GM21528 (cell line): Measurements from ENCODE around the gene GLS2.
A peak's percentile ranks its signal among the peaks of the same experiment; 100 is the strongest.
"Not testable (repeated sequence)": the region's sequence is repeated elsewhere in the genome, so short reads cannot be mapped to it uniquely, and the experiment has no call there.

Experiments used
- ATAC-seq: cut with Tn5 transposase; IDR thresholded peaks from one replicate; pipeline ENCODE4 v1.9.1; 2021; ENCODE audit warnings: mild to moderate bottlenecking, moderate library complexity; ENCODE audit not compliant: unreplicated experiment, low FRiP score

GLS2 gene

DNA sequence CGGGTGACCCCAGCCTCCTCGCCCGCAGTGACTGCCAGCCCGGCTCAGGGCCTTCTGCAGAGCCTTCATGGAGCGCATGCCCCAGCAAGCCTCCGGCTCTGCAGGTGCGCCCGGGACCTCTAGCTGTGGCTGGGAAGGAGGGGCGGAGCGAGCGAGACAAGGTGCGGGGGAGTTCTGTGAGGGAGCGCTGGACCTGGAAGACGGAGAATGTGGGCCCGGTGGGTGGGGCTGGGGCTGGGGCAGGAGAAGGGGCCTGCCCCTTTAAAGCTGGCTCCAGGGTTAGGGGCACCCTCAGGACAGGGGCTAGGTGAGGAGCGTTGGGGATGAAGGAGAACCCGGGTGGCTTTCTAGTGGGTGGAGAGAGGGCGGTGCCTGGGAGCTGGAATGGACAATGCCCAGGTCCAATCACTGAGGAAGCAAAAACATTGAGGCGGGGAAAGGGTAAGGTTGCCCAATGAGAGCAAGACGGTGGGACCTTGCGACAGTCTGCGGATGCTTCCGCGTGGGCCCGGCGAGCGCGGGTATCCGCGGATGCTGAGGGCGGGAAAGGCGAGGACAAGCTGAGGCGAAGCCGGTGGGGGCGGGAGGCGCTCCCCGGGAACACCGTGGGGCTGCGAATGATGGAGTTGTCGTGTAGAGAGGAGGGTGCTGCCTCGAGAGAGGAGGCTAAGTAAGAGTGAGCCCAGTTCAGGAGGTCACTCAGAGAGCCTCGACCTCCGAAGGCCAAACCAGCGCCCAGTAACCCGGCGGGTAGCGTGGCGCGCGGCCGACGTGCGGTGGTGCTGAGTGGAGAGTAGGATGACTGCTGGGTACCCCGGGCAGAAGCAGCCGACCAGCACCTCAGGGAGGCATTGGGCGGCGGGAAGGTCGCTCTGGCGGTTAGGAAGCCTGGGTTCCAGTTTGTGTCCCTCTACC is at the start of gene GLS2:
Gene GLS2 (minus strand): TSS at position 121 of the 915 bp plus-strand sequence. CDS start 43 bp downstream, at position 78.
- peak; percentile 94 for ATAC-seq

DNA sequence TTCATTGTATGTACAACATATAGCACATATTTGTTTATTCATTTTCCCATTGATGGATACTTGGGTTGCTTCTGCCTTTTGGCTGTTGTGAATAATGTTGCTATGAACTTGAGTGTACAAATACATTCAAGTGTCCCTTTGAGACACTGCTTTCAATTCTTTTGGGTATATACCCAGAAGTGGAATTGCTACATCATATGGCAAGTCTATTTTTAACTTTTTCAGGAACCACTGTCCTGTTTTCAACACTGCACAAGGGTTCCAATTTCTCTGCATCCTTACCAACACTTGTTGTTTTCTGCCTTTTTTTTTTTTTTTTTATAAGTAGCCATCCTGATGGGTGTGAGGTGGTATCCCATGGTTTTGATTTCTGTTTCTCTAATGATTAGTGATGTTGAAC is 49.6 kb upstream of the GLS2 start:
- ATAC-seq = no peak

DNA sequence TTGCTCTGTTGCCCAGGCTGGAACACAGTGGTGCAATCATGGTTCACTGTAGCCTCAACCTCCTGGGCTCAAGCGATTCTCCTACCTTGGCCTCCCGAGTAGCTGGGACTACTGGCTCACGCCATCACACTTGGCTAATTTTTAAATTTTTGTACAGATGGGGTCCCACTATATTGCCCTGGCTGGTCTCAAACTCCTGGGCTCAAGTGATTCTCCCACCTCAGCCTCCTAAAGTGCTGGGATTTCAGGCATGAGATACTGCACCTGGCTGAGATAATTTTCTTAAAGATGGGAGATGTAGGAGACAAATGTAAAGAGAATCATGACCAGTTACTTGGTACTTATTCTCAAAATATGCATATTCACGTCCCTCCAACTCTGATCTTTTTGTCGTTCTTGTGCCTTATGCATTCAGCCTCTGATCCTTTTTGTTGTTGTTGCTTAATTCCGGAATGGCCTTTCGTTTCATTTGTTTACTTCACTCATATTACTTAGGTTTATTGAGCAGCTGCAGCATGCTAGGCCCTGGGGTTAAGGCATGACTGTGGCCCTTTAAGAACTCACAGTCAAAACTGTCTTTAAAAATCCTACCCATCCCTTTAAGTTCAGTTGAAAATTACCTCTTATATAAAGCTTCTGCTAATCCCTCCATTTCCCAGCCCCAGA is 42.6 kb upstream of the GLS2 start:
- no peak for ATAC-seq

DNA sequence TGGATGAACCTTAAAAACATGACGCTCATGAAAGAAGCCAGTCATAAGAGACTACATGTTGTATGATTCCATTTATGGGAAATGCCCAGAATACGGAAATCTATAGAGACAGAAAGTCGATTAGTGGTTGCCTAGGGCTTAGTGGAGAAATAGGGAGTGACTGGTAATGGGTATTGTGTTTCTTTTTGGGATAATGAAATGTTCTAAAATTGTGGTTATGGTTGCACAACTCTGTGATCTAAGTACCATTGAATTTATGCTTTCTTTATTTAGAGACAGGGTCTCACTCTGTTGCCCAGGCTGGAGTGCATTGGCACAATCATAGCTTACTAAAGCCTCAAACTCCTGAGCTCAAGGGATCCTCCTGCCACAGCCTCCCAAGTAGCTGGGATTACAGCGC is 41.7 kb upstream of the GLS2 start:
- no peak for ATAC-seq

DNA sequence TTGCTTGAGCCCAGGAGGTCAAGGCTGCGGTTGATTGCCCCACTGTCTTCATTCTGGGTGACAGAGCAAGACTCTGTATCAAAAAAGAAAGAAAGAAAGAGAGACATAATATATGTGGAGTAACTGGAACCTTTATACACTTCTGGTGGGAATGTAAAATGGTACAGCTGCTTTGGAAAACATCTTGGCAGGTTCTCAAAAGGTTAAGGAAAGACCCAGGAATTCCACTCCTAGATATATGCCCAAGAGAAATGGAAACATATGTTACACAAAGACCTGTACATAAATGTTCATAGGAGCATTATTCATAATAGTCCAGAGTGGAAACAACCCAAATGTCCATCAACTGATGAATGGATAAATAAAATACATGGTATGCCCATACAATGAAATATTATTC is 40.9 kb upstream of the GLS2 start:
- no peak for ATAC-seq

DNA sequence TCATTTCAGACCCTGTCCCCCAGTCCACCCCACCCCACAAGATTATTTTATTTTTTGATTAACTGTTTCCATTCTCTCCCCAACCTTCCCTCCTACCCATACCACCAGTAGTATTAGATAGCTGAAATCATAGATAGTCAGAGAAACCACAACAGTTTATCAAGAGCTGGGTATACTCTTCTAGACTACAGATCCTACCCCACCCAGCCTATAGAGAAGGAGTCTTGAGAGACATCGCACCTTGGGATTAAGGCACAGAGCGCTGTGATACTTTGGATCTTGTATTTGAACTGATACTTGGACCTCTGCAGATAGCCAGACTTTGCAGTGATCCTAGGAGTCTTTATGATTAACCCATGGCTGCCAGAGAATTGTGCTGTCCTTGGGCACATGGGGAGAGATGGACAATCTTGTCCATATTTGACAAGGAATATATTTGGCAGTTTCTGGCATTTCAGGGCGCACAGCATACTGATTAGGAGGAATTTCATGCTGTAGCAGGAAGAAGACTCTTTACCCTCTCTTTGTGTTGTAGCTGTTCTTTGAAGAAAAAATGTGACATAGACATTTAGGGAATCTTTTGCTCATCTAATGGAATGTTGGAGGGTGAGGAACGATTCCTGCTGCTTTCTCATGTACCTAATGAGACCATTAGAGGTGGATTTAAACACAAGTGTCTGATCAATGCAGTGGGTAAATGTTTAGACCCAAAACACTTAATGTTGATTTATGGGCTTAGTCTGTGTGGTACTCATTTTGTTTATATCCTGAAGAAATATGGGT is 34.6 kb upstream of the GLS2 start:
- ATAC-seq = no peak

DNA sequence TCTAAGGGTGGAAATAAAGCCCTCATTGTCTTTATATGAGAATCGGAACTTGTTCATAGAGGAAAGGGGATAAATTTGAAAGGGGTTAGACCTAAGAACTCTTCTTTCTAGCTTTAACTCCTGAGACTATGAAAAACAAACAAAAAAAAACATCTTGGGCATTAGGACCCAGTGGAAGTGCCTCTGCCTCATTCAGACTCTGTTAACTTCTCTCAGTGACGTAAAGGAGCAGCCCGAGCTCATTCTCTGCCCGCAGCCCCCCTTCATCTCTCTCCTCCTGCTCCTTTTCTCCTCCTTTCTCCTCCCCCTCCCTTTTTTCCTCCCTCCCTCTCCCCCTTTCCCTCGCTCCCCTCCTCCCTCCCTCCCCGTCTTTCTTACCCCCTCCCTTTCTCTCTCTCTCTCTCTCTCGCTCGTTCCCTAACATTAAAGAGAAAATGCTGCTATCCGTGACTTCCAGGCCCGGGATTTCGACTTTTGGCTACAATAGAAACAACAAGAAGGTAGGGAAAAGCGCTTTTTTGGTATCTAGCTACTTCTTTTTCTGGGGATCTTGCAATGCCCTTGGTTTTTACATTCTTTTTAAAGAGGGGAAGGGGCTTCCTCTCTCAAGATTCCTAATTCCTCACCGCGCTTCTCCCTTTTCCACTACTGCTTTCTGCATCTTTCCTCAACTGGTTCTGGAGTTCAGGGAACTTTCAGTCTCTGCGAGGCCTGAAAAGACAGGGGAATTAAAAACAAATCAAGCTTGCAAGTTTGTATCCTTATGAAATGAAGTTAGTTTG is 33.8 kb upstream of the GLS2 start, which contains the start of gene RBMS2:
Gene RBMS2 (plus strand): TSS at position 231 of the 782 bp plus-strand sequence. CDS start 204 bp downstream, at position 435.
- peak; percentile 55 for ATAC-seq

DNA sequence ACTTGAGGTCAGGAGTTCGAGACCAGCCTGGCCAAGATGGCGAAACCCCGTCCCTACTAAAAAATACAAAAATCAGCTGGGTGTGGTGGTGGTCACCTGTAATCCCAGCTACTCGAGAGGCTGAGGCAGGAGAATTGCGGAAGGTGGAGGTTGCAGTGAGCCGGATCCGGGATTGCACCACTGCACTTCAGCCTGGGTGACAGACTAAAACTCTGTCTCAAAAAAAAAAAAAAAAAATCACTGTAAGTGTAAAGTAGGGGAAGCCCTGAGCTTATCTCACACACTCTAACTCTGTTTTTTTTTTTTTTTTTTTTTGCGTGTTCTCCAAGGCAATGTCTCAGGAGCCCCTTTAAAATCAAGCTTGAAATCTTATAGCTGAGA is 33.2 kb upstream of the GLS2 start:
- ATAC-seq = no peak

DNA sequence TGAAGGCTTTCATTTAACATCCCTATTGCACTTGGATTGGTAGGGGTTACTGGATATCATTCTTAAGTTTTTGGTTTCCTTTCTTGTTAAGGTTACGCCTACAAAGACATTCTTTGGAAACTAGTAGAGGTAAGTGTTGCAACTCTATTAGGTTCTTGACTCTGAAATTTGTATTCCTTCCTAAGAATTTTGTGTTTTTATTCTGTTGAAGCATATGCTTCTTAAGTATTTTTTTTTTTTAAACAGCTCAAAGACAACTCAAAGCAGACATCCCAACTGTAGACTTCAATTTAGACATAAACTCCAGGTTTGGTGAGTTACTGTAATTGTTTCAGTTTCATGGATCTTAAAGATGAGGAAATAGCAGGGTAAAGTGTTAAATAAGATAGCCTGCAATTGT is 32.5 kb upstream of the GLS2 start:
- no peak for ATAC-seq

DNA sequence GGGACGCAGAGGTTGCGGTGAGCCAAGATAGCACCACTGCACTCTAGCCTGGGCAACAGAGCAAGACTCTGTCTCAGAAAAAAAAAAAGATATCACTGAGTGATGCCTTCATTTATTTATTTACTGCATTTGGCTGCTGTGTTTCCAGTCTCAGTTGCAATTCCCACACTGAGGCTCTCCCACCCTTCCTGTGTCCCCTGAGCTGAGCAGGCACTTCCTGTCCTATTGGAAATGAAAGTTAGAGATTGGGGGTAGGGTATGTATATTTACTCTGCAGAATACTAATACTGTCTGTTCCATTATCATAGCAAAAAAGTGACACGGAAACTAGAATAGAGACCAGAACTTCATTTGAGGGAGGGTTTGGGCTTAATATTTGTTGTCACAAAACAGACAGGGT is 32.1 kb upstream of the GLS2 start:
- no peak for ATAC-seq

DNA sequence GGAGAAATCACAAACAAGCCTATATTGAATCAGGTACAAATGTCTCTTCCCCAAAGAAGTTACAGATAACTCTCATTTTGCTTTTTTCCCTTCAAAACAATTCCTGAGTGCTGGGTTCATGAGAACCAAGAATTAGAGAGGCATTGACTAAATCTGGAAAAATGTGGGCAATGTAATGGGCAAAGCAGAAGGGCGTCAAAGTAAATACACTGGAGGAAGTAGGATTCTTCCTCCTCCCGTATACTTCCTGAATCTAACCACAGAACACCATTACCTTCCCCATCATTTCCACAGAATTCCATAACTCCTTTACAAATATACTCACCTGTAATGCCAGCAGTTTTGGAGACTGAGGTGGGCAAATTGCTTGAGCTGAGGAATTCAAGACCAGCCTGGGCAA is 30.6 kb upstream of the GLS2 start:
- ATAC-seq = no peak

DNA sequence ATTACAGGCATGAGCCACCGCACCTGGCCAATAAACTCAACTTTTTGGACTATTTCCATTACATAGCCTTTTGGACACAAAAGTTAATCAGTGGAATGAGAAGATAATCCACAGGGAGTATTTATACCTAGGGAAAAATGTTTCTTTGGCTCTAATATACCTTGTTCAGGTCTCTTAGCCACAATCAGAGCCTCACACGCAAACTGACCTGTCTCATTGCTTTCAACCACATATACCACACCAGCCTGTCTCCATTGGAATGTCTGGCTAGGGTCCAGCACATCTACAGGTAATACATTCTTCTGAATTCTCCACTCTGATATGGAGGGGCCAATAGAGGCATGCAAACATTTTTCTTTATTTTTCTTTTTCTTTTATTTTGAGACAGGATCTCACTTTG is 29.9 kb upstream of the GLS2 start:
- ATAC-seq = no peak

DNA sequence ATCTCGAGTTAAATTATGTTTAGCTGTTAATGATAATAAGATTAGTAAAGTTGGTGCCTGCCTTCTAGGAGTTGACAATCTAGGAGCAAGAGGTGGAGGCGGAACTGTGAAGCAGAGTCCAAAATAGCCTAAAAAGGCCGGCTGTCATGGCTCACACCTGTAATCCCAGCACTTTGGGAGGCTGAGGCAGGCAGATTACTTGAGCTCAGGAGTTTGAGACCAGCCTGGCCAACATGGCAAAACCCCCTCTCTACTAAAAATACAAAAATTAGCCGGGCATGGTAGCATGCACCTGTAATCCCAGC is 26.0 kb upstream of the GLS2 start:
- ATAC-seq = not testable (repeated sequence)

DNA sequence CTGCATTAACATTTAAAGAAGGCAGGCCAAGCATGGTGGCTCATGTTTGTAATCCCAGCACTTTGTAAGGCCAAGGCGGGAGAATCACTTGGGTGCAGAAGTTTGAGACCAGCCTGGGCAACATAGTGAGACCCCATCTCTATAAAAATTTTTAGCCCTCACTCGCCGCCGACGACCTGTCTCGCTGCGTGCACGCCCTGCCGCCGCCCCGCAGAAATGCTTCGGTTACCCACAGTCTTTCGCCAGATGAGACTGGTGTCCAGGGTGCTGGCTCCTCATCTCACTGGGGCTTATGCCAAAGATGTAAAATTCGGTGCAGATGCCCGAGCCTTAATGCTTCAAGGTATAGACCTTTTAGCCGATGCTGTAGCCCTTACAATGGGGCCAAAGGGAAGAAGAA is 22.8 kb upstream of the GLS2 start:
- ATAC-seq = no peak

DNA sequence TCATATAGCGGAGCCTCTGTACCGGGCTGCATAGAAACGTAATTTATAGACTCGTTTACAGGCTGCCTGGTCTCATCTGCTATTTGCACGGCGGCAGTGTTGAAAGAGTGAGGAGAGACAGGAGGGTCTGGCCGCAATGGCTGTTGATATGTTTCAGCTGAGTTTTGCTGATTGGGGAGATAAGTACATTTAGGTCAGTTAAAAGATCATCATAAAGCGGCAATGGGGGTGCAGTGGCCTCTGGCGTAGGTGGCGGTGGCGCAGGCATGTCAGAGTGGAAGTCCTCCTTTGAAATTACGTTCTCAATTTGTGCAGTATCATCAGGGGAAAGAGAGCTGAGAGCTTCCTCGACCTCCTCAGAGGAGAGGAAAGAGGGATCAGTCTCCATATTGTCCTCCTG is 11.9 kb upstream of the GLS2 start:
- not testable (repeated sequence) for ATAC-seq

DNA sequence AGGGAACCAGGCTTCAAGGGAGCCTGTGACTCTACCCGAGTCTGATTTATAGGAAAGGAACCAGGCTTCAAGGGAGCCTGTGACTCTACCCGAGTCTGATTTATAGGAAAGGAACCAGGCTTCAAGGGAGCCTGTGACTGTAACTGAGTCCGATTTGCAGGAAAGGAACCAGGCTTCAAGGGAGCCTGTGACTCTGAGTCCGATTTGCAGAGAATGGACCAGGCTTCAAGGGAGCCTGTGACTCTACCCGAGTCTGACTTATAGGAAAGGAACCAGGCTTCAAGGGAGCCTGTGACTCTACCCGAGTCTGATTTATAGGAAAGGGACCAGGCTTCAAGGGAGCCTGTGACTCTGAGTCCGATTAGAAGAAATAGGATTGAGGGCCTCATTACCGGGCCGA is 11.5 kb upstream of the GLS2 start:
- ATAC-seq = not testable (repeated sequence)

DNA sequence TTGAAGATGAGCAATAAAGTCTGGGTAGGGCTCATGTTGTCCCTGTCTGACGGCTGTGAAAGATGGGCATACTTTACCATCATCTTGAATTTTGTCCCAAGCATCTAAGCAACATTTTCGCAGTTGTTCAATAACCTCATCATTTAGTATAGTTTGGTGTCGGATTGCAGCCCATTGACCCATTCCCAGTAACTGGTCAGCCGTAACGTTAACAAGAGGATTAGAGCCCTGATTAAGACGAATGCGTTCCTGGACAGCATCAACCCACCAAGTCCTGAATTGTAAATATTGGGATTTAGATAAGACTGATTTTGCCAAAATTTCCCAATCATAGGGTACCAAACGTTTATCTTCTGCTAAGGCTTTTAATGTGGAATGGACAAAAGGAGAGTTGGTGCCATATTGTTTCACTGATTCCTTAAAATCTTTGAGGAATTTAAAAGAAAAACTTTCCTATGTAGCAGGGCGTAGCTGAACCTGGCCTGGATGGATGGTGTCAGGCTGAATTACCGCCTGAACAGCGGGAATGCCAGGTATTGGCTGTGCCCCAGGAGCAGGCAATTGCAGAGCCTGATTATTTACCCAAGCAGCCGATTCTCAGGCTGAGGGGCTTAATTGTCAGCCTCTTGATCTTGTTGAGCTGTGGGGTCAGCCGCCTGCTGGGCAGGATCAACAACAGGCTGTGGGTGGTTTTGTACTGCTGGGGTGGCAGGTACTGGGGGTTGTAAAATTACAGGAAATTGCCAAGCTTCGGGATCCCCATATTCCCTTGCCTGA is 10.4 kb upstream of the GLS2 start:
- ATAC-seq = not testable (repeated sequence)

DNA sequence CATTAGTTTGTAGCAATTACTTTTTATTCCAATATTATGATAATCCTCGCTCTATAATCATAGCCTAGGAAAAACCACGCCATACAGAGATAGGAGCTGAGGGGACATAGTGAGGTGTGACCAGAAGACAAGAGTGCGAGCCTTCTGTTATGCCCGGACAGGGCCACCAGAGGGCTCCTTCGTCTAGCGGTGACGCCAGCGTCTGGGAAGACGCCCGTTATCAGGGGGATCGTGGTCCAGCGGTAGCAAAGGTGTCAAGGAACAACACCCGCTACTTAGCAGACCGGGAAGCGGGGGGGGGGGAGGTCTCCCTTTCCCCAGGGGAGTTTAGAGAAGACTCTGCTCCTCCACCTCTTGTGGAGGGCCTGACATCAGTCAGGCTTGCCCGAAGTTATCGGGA is 8.7 kb upstream of the GLS2 start:
- not testable (repeated sequence) for ATAC-seq

DNA sequence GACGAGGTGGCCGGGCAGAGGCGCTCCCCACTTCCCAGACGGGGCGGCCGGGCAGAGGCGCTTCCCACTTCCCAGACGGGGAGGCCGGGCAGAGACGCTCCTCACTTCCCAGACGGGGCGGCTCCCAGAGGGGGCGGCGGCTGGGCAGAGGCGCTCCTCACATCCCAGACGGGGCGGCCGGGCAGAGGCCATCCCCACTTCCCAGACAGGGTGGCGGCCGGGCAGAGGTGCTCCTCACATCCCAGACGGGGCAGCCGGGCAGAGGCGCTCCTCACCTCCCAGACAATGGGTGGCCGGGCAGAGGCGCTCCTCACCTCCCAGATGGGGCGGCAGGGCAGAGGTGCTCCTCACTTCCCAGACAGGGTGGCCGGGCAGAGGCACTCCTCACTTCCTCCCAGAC is 6.5 kb upstream of the GLS2 start:
- ATAC-seq = not testable (repeated sequence)

DNA sequence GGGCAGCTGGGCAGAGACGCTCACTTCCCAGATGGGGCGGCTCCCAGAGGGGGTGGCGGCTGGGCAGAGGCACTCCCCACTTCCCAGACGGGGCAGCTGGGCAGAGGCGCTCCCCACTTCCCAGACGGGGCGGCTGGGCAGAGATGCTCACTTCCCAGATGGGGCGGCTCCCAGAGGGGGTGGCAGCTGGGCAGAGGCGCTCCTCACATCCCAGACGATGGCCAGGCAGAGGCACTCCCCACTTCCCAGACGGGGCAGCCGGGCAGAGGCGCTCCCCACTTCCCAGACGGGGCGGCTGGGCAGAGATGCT is 6.1 kb upstream of the GLS2 start:
- not testable (repeated sequence) for ATAC-seq
